ENCODE results near the gene POC1B.
A peak's percentile ranks its signal among the peaks of the same experiment; 100 is the strongest.

POC1B gene

GRCh38 chr12:89427508-89428156 lies 98.2 kb downstream of the POC1B start:
- peak; percentile 64 for DNase-seq (ENCODE audit: low read depth)
- TF ChIP-seq MYC (IDR thresholded peaks at IDR 0.05; ENCODE audit: low read depth, low read length), result no peak
- no peak for TF ChIP-seq MAX (IDR thresholded peaks at IDR 0.05; ENCODE audit: low read depth, low read length)
- TF ChIP-seq POLR2A (IDR thresholded peaks at IDR 0.05; ENCODE audit: extremely low read depth, insufficient read length), result no peak
- no peak overlapping the region for H3K4me3 ChIP-seq (ENCODE audit: low read depth, low read length)

GRCh38 chr12:89424846-89425245 lies 101.0 kb downstream of the POC1B start:
- no peak for DNase-seq (ENCODE audit: low read depth)
- no peak overlapping the region for H3K4me3 ChIP-seq (ENCODE audit: low read depth, low read length)
- TF ChIP-seq POLR2A (IDR thresholded peaks at IDR 0.05; ENCODE audit: extremely low read depth, insufficient read length) (no peak), MAX (IDR thresholded peaks at IDR 0.05; ENCODE audit: low read depth, low read length) (no peak)

- no peak overlapping the region for H3K4me3 ChIP-seq (ENCODE audit: low read depth, low read length)
- TF ChIP-seq POLR2A (IDR thresholded peaks at IDR 0.05; ENCODE audit: extremely low read depth, insufficient read length) (no peak), CTCF (IDR thresholded peaks at IDR 0.05; ENCODE audit: low read depth, low read length) (no peak), MAX (IDR thresholded peaks at IDR 0.05; ENCODE audit: low read depth, low read length) (no peak), MYC (IDR thresholded peaks at IDR 0.05; ENCODE audit: low read depth, low read length) (no peak)
- DNase-seq (ENCODE audit: low read depth), result peak; percentile 58
Observed at GRCh38 chr12:89424389-89424788, 101.5 kb downstream of the POC1B start.

- DNase-seq (ENCODE audit: low read depth), result no peak
- H3K4me3 ChIP-seq (ENCODE audit: low read depth, low read length), result no peak overlapping the region
- TF ChIP-seq MYC (IDR thresholded peaks at IDR 0.05; ENCODE audit: low read depth, low read length) (no peak), MAX (IDR thresholded peaks at IDR 0.05; ENCODE audit: low read depth, low read length) (no peak), CTCF (IDR thresholded peaks at IDR 0.05; ENCODE audit: low read depth, low read length) (peak; percentile 15), POLR2A (IDR thresholded peaks at IDR 0.05; ENCODE audit: extremely low read depth, insufficient read length) (no peak)
Observed at GRCh38 chr12:89421092-89421835, 104.6 kb downstream of the POC1B start.

GRCh38 chr12:89418228-89418910 lies 107.5 kb downstream of the POC1B start:
- DNase-seq (ENCODE audit: low read depth), result peak; percentile 11
- no peak overlapping the region for H3K4me3 ChIP-seq (ENCODE audit: low read depth, low read length)
- TF ChIP-seq CTCF (IDR thresholded peaks at IDR 0.05; ENCODE audit: low read depth, low read length) (no peak), MAX (IDR thresholded peaks at IDR 0.05; ENCODE audit: low read depth, low read length) (peak; percentile 22; the same call in 1 of the 2 replicates)

- peak; percentile 70 for DNase-seq (ENCODE audit: low read depth)
- TF ChIP-seq POLR2A (IDR thresholded peaks at IDR 0.05; ENCODE audit: extremely low read depth, insufficient read length) (no peak), MAX (IDR thresholded peaks at IDR 0.05; ENCODE audit: low read depth, low read length) (no peak), CTCF (IDR thresholded peaks at IDR 0.05; ENCODE audit: low read depth, low read length) (no peak), MYC (IDR thresholded peaks at IDR 0.05; ENCODE audit: low read depth, low read length) (no peak)
Observed at GRCh38 chr12:89417246-89417977, 108.4 kb downstream of the POC1B start.

More at GRCh38 chr12:89417246-89417977, 108.4 kb downstream of the POC1B start:
- no peak overlapping the region for H3K4me3 ChIP-seq (ENCODE audit: low read depth, low read length)

All from NB4 (cell line).